Upper lobe of left lung (tissue), 6 donors: ENCODE data around the gene RP9. TPM values are rescaled to one million over a fixed set of nuclear protein-coding genes. Genes with fewer than 3 reads are reported as not detected.
"Not testable (repeated sequence)": the region's sequence is repeated elsewhere in the genome, so short reads cannot be mapped to it uniquely, and the experiment has no call there.

Source experiments
- ATAC-seq, 2 donors: fragments of 200-7000 bp; cut with Tn5 transposase; one replicate each; pipeline ENCODE4 v1.9.1; 2022; ENCODE audit warnings: mild to moderate bottlenecking in 2 of 2, moderate library complexity in 2 of 2; ENCODE audit not compliant: low FRiP score in 2 of 2
- DNase-seq, 2 donors: peaks; one replicate each; pipeline ENCODE4 v3.0.0-alpha.2; 2019 to 2020
- H3K27ac ChIP-seq, 4 donors: fragments of 200-600 bp; sonication (generic); one replicate each; pipeline ENCODE4 v1.5.1; 2016 to 2019
- H3K27me3 ChIP-seq, 4 donors: fragments of 200-600 bp; sonication (generic); one replicate each; pipeline ENCODE4 v1.5.1; 2017 to 2019
- H3K36me3 ChIP-seq, 4 donors: fragments of 200-600 bp; sonication (generic); one replicate each; pipeline ENCODE4 v1.5.1; 2016 to 2019
- H3K4me1 ChIP-seq, 4 donors: fragments of 200-600 bp; sonication (generic); one replicate each; pipeline ENCODE4 v1.5.1; 2018 to 2019
- H3K4me3 ChIP-seq, 4 donors: fragments of 200-600 bp; sonication (generic); one replicate each; pipeline ENCODE4 v1.5.1; 2017 to 2019; ENCODE audit warnings: mild to moderate bottlenecking in 2 of 4, moderate library complexity in 1 of 4
- H3K9me3 ChIP-seq, 4 donors: fragments of 200-600 bp; sonication (generic); one replicate each; pipeline ENCODE4 v1.5.1; 2018 to 2019
- CTCF ChIP-seq, 6 experiments: fragments of 450-650 bp in 4 of 6; fragments of 200-600 bp in 2 of 6; sonication (generic) in 2 of 6; IDR thresholded peaks; one replicate each; pipeline ENCODE4 v1.5.1; 2016 to 2019; ENCODE audit warnings: antibody characterized with exemption in 6 of 6
- EP300 ChIP-seq, 4 donors: sonication (generic); formaldehyde crosslinking; IDR thresholded peaks; one replicate each; pipeline ENCODE4 v1.5.1; 2017; ENCODE audit warnings: antibody characterized with exemption in 4 of 4, control low read depth in 2 of 4
- POLR2A ChIP-seq, 4 donors: fragments of 450-650 bp; IDR thresholded peaks; one replicate each; pipeline ENCODE4 v1.5.1; 2016 to 2017; ENCODE audit warnings: antibody characterized with exemption in 4 of 4, mild to moderate bottlenecking in 2 of 4
- POLR2AphosphoS5 ChIP-seq, 2 donors: sonication (generic); formaldehyde crosslinking; IDR thresholded peaks; one replicate each; pipeline ENCODE4 v1.5.1; 2017; ENCODE audit warnings: antibody characterized with exemption in 2 of 2
- WGBS, 2 donors: methylation state at CpG; one replicate each; pipeline ENCODE4 v1.1.5; 2017 to 2018; 5-methylcytosine and 5-hydroxymethylcytosine counted together
- total RNA-seq, 6 donors: library from RNA; depleted of rRNA in 4 of 6; stranded (reverse); fragments of >200 nt in 4 of 6; gene quantifications; one replicate each; pipeline versions ENCODE4 v1.1.0 to v1.2.1, GENCODE V29; 2016 to 2021
- donor health status: DM: no; HTN: no; CAD: no; lungs with moderate emphysema.
- donor health status: DM: no; HTN: yes; CAD: no; lungs with severe emphysema.

RP9 gene
- total RNA-seq, 6 donors from 2014 or later = 5.9 to 15.7 (median 11.9) TPM

- peaks cover 21 to 75% (median 40%) of the 10 kb centered on the region in 4 donors for H3K36me3 ChIP-seq
- no peak overlapping the region for H3K4me3 ChIP-seq
- DNase-seq = no peak
- H3K9me3 ChIP-seq = no peaks in the 10 kb centered on the region
- WGBS, 2 donors = 89 to 96% methylated on average over 3 of the region's 3 CpGs
- ATAC-seq = no peak
- no peaks in the 10 kb centered on the region for H3K27me3 ChIP-seq
- TF ChIP-seq POLR2A (IDR thresholded peaks at IDR 0.05) (no peak), POLR2AphosphoS5 (IDR thresholded peaks at IDR 0.05) (no peak), EP300 (IDR thresholded peaks at IDR 0.05) (no peak), CTCF (IDR thresholded peaks at IDR 0.05) (no peak)
- no peak overlapping the region for H3K27ac ChIP-seq
- peaks cover 0 to 1% (median 0%) of the 10 kb centered on the region in 4 donors for H3K4me1 ChIP-seq
Measured at GRCh38 chr7:33100770-33101169, 8.4 kb downstream of the RP9 start.

DNA sequence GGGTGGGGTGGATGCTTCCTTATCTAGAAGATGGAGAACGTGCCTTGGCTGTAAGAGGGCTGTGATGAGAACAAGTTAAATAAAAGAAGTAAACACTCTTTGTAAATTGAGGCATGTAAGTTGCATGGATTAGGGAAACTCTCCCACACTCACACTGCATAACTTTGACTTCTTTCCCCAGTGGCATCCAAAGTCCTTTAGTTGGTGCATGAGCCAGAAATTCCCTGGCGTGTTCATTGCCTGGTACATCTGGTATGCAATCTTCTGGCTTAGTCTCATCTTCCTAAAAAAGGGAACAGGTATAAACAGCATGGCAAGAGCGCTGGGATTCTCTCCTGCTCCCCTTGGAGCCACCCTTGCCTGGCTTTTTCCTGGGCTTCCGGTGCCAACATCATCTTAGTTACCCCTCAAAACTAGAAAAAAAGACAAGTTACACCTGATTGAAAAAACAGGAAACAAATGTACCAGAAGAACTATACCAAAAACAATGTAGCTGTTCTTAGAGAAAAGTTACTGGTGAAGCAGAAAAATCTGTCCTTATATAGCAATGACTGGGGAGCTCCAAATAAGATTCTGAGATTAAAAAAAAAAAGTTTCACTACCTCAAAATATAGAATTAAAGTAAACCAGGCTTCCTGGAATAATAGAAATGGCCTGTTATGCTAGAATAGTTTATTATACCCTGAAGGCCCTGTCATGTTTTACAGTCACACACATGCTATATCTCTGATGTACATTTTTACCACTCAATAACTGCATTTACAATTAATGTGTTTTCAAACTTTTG lies 9.9 kb downstream of the RP9 start:
- H3K27ac ChIP-seq = no peak overlapping the region
- ATAC-seq = no peak
- TF ChIP-seq POLR2A (IDR thresholded peaks at IDR 0.05) (no peak), POLR2AphosphoS5 (IDR thresholded peaks at IDR 0.05) (no peak), CTCF (IDR thresholded peaks at IDR 0.05) (no peak), EP300 (IDR thresholded peaks at IDR 0.05) (no peak)
- peaks cover 25 to 87% (median 44%) of the 10 kb centered on the region in 4 donors for H3K36me3 ChIP-seq
- H3K27me3 ChIP-seq = no peaks in the 10 kb centered on the region
- no peaks in the 10 kb centered on the region for H3K4me1 ChIP-seq
- DNase-seq = no peak
- H3K4me3 ChIP-seq = no peak overlapping the region
- no peaks in the 10 kb centered on the region for H3K9me3 ChIP-seq
- 60 to 85% methylated on average over 4 of the region's 4 CpGs for WGBS, 2 donors

DNA sequence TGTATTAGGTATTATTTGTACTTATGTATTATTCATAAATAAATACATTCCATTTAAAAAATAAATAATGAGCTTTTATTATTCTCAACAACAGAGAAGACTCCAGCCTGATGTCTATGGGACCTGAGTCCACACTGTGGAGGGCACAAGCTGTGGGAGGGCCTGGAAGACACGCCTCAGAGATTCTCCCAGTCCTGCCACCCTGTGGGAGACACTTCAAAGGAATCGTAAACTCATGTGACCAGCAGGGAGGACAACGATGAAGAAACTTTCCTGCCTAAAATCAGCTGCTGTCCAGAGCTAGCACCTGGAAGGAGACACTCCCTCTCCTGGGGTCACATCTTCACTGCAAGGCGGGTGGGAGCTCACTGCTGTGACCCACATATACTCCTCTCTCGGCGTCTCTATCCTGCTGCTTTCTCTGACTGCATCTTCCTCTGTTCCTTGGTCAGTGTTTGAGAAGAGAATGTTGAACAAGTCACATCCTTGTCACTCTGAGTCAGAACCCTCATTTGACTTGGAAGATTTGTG lies 14.4 kb downstream of the RP9 start:
- not testable (repeated sequence) for H3K27me3 ChIP-seq, ATAC-seq, H3K4me3 ChIP-seq, H3K27ac ChIP-seq, DNase-seq, H3K4me1 ChIP-seq, H3K9me3 ChIP-seq
- 87 to 88% methylated on average over 2 to 3 of the region's 6 CpGs for WGBS, 2 donors
- peaks cover 24 to 65% (median 44%) of the 10 kb centered on the region in 4 donors for H3K36me3 ChIP-seq

GRCh38 chr7:33093266-33093665 lies 15.9 kb downstream of the RP9 start:
- TF ChIP-seq EP300 (IDR thresholded peaks at IDR 0.05) = no peak
- TF ChIP-seq CTCF (IDR thresholded peaks at IDR 0.05) = no peak
- no peak for TF ChIP-seq POLR2A (IDR thresholded peaks at IDR 0.05)
- TF ChIP-seq POLR2AphosphoS5 (IDR thresholded peaks at IDR 0.05) = no peak
- DNase-seq = no peak
- WGBS, 2 donors = 87 to 92% methylated on average over 4 of the region's 4 CpGs

GRCh38 chr7:33091641-33092191 lies 17.5 kb downstream of the RP9 start:
- no peak for TF ChIP-seq POLR2AphosphoS5 (IDR thresholded peaks at IDR 0.05)
- no peak for TF ChIP-seq POLR2A (IDR thresholded peaks at IDR 0.05)
- no peak for TF ChIP-seq CTCF (IDR thresholded peaks at IDR 0.05)
- no peak for TF ChIP-seq EP300 (IDR thresholded peaks at IDR 0.05)
- WGBS, 2 donors = 76 to 84% methylated on average over 5 of the region's 5 CpGs
- Histone ChIP-seq H3K27ac (no peak overlapping the region), H3K4me1 (no peaks in the 10 kb centered on the region), H3K9me3 (no peaks in the 10 kb centered on the region), H3K4me3 (no peak overlapping the region), H3K27me3 (no peaks in the 10 kb centered on the region), H3K36me3 (peaks cover 17 to 35% (median 24%) of the 10 kb centered on the region in 4 donors)
- ATAC-seq = no peak
- no peak for DNase-seq

More at GRCh38 chr7:33093266-33093665, 15.9 kb downstream of the RP9 start:
- H3K9me3 ChIP-seq = no peaks in the 10 kb centered on the region
- peaks cover 18 to 50% (median 36%) of the 10 kb centered on the region in 4 donors for H3K36me3 ChIP-seq
- no peak overlapping the region for H3K27ac ChIP-seq
- H3K4me3 ChIP-seq = no peak overlapping the region
- no peaks in the 10 kb centered on the region for H3K4me1 ChIP-seq
- ATAC-seq = no peak
- no peaks in the 10 kb centered on the region for H3K27me3 ChIP-seq
